ENCODE data around the gene GSTT4.

DNA sequence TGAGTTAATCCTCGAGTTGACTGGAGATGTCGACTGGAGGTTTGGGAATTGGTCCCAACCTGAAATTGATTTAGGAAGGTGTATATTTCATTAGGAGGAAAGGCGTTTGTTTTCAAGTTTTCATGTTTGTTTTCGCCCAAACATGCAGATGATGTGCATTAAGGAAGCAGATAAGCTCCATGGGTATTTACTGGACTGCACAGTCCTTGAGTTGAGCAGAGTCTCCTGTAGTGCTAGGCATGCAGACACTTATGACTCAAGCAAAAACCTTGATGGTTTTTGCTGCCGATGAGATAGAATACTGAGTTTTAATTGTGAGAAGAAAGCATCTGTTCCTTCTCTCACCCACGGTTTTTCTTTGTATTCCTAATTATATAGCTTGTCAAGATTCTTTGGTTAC is 33.8 kb upstream of the GSTT4 start:
- TF ChIP-seq POLR2A (IDR thresholded peaks at IDR 0.05; ENCODE audit: low read depth, low read length) (no peak), TAF1 (IDR thresholded peaks at IDR 0.05; ENCODE audit: borderline replicate concordance, low read depth, low read length) (no peak), POLR2AphosphoS5 (IDR thresholded peaks at IDR 0.05; ENCODE audit: low read depth, low read length) (no peak)
